HG03354 (cell line): ENCODE data around the gene DQX1.
"Not testable (repeated sequence)": the region's sequence is repeated elsewhere in the genome, so short reads cannot be mapped to it uniquely, and the experiment has no call there.

ENCODE experiments used
- ATAC-seq: cut with Tn5 transposase; IDR thresholded peaks from one replicate; pipeline ENCODE4 v1.9.1; 2021; ENCODE audit warnings: mild to moderate bottlenecking; ENCODE audit not compliant: unreplicated experiment, poor library complexity, severe bottlenecking

The DQX1 gene

DNA sequence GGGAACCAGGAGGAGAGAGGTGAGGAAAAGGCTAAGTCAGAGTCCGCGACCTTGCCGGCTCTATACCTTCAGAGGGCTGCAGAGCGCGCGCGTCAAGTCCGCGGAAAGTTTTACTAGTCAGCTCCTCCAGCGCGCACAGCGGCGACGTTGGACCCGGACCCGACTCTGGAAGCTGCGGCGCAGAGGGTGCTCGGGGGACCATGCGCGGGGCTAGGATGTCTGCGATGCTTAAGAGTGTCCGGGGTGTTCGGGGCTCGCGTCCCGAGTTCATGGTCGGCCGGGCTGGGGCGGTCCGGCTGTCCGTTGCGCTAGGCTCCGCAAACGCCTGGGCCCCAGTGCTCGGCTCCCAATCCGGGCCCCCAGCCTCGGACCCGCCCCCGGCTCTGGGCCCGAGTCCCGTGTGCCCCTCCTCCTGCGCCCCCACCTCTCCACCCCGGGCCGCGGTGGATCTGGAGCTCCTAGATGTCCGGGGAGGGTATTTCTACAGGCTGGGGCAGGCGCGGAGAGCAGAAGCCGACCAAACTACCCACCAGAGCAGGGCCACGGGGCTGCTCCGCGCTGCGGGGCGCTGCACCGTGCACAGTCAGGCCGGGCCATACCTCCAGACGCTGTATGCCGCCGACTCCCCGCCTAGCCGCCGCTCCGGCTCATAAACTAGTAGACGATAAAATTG, 26.6 kb downstream of the DQX1 start, which contains the start of gene LBX2:
Gene LBX2, minus strand, starts transcription at position 337 of the 673 bp plus-strand sequence. Its CDS starts 66 bp downstream, at position 271.
- no peak for ATAC-seq

GRCh38 chr2:74498500-74499266, 27.3 kb downstream of the DQX1 start:
- ATAC-seq, result no peak

DNA sequence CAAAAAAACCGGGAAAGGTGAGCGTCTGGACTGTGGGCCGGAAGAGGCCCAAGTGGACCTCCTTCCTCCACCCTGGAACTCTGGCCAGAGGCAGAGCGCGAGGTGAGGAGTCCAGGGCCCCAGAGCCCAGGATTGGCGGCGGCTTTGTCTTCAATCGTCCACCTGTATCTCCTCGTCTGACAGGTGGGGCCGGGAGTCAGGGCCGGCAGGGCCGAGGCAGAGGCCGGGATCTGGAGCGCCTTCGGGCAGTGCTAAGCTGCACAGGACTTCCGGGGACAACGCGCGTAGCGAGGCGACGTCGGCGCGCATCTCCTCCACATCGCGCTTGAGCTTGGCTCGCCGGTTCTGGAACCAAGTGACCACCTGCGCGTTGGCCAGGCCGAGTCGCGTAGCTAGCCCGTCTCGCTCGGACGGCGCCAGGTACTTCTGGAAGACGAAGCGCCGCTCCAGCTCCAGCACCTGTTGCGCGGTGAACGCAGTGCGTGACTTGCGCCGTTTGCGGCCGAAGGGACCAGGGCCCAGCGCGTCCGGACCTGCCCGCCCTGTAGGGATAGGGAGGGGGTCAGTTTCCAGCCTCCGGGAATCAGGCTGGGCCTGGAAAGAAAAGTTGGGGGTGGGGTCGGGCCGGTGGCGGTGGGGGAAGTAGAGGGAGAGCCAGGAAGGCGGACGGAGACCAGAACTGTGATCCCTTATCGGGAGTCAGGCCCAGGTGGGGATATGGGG, 28.1 kb downstream of the DQX1 start:
- ATAC-seq, result no peak

GRCh38 chr2:74496997-74497776, 28.8 kb downstream of the DQX1 start:
- no peak for ATAC-seq

- ATAC-seq, result no peak
Observed at GRCh38 chr2:74495440-74495839, 30.6 kb downstream of the DQX1 start.

GRCh38 chr2:74493546-74493945, 32.5 kb downstream of the DQX1 start:
- ATAC-seq, result no peak

DNA sequence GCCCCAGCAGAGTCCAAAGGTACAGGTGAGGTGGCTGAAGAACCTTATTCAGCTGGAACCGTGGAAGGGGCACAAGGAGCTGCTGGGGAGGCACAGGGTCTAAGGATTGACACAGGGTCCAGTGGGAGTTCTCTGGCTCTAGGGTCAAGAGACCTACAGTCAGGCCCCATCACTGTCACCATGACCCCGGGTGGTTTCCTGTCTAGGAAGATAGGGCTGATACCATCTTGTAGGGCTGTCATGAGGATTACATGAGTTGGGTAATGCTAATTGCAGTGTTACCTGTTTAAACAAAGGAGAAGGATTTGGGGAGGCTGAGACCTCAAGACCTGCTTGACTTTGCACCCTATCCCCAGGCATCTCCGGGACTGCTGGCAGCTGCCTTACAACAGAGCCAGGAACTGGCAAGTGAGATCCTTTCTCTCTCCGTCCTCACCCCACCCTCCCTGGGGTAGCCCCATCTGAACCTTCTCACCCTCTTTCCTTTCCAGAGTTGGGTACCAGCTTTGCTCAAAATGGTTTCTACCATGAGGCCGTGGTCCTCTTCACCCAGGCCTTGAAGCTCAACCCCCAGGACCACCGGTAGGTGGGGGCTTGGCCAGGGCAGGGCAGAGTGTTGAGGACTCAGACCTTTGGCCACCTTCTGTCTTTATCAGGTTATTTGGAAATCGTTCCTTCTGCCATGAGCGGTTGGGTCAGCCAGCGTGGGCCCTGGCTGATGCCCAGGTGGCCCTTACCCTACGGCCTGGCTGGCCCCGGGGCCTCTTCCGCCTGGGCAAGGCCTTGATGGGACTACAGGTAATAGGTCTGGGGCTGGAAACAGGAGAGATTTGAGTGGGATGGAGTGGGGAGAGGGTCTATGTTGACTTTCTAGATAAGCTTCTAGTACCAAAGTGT, 34.1 kb downstream of the DQX1 start:
- no peak for ATAC-seq

DNA sequence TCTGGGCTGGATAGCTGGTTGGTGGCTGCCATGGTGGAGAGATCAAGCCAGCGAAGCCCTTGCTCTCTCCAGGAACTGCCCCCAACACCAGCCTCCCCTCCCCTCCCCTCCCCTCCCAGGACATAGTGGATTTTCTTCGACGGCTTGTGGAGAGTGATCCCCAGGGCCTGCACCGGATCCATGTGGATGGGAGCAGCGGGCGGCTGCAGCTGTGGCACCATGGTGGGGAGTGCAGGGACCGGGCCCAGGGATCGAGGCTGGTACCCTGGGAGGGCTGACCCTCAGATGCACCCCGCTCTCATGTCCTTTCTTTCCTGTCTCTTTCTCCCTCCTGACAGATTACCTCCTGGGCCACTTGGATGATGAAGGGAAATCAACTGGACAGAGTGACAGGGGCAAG, 36.1 kb downstream of the DQX1 start:
- ATAC-seq, result no peak

- ATAC-seq, result no peak
Observed at GRCh38 chr2:74488643-74489481, 37.2 kb downstream of the DQX1 start.

DNA sequence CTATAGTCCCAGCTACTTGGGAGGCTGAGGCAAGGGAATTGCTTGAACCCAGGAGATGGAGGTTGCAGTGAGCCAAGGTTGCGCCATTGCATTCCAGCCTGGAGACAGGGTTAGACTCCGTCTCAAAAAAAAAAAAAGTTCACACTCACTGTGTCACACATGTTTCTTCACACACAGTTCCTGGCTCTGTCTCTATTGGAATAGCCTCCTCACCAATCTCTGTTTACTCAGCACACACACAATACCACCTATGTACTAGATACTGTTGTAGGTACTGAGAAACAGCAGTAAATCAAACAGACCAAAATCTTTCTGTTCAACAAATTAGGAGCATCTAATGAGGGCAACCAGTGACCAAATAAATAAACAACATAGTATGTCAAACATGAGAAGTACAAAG, 39.9 kb downstream of the DQX1 start:
- ATAC-seq, result no peak

GRCh38 chr2:74483675-74484164, 42.3 kb downstream of the DQX1 start:
- not testable (repeated sequence) for ATAC-seq

- peak; percentile 94 for ATAC-seq
Observed at GRCh38 chr2:74482801-74483674, 43.0 kb downstream of the DQX1 start, which contains the start of the genes CCDC142 and TTC31. TSS of gene CCDC142 (minus strand) at chr2:74482998. CDS start at chr2:74482837, 161 bp downstream. TSS of gene TTC31 (plus strand) at chr2:74483081. CDS start at chr2:74483096, 15 bp downstream.

- peak; percentile 40 for ATAC-seq
Observed at GRCh38 chr2:74481961-74482800, 43.9 kb downstream of the DQX1 start.

GRCh38 chr2:74481431-74481830, 44.6 kb downstream of the DQX1 start:
- ATAC-seq, result no peak

GRCh38 chr2:74474899-74475298, 51.1 kb downstream of the DQX1 start:
- no peak for ATAC-seq

DNA sequence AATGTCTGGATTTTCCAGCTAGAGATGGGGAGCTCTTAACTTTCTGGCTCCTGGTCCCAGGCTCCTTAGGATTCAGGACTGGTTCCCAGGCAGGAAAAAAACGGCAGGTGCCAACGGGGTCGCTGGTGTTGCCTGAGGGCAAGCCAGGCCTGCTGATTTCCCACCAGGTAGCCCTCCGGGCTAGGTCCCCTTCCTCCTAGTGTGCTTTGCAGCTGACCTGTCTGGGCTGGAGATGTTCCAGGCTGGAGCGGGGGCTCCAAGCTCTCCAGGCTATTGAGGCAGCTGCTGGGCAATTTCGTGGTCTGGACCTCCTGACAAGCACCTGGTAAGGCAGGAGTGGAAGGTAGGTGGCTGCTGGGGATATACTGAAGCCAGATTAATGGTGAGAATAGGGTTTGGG, 51.5 kb downstream of the DQX1 start:
- no peak for ATAC-seq
